Adipocyte (in vitro differentiated cells): ENCODE data around the gene CYP17A1.
A peak's percentile ranks its signal among the peaks of the same experiment; 100 is the strongest.

Source experiments
- DNase-seq: peaks from one replicate; pipeline ENCODE4 v3.0.0-alpha.2; 2015; ENCODE audit warnings: low read depth
- H3K27me3 ChIP-seq: replicated peaks from 2 replicates; pipeline ENCODE4 v1.7.0; 2013; ENCODE audit warnings: mild to moderate bottlenecking, low read length, moderate library complexity; ENCODE audit not compliant: control insufficient read depth, insufficient read depth
- H3K36me3 ChIP-seq: 2 replicates; pipeline ENCODE4 v1.7.0; 2013; ENCODE audit warnings: low read length, mild to moderate bottlenecking, moderate library complexity; ENCODE audit not compliant: control insufficient read depth, insufficient read depth, severe bottlenecking
- H3K4me1 ChIP-seq: 2 replicates; pipeline ENCODE4 v1.7.0; 2013; ENCODE audit warnings: mild to moderate bottlenecking, low read length, moderate library complexity; ENCODE audit not compliant: control insufficient read depth, insufficient read depth
- H3K4me3 ChIP-seq: 2 replicates; pipeline ENCODE4 v1.7.0; 2013; ENCODE audit warnings: mild to moderate bottlenecking, low read length, moderate library complexity
- H3K9ac ChIP-seq: 2 replicates; pipeline ENCODE4 v1.7.0; 2013; ENCODE audit warnings: mild to moderate bottlenecking, low read length, moderate library complexity
- H3K9me3 ChIP-seq: 2 replicates; pipeline ENCODE4 v1.7.0; 2013; ENCODE audit warnings: mild to moderate bottlenecking, low read length, moderate library complexity; ENCODE audit not compliant: control insufficient read depth

The CYP17A1 gene

GRCh38 chr10:102837230-102837721 is at the start of gene CYP17A1:
CYP17A1 (minus strand) TSS chr10:102837413; CDS start chr10:102837361, 52 bp downstream.
- Histone ChIP-seq H3K9ac (no peak within 1 kb of the TSS), H3K36me3 (no peaks in the 10 kb centered on the region), H3K4me1 (peaks cover 12% of the 10 kb centered on the region), H3K27me3 (peaks cover 17% of the 10 kb centered on the region), H3K4me3 (no peak within 1 kb of the TSS), H3K9me3 (peaks cover 13% of the 10 kb centered on the region)
- no peak for DNase-seq

- no peaks in the 10 kb centered on the region for H3K36me3 ChIP-seq
- peaks cover 9% of the 10 kb centered on the region for H3K4me1 ChIP-seq
- DNase-seq: peak; percentile 21
- H3K9ac ChIP-seq: no peak overlapping the region
- H3K27me3 ChIP-seq: no peaks in the 10 kb centered on the region
- H3K4me3 ChIP-seq: no peak overlapping the region
- no peaks in the 10 kb centered on the region for H3K9me3 ChIP-seq
Measured at GRCh38 chr10:102880256-102880655, 43.0 kb upstream of the CYP17A1 start.

GRCh38 chr10:102878629-102879028 is 41.4 kb upstream of the CYP17A1 start:
- Histone ChIP-seq H3K4me1 (peaks cover 9% of the 10 kb centered on the region), H3K27me3 (no peaks in the 10 kb centered on the region), H3K9ac (no peak overlapping the region), H3K9me3 (no peaks in the 10 kb centered on the region), H3K36me3 (no peaks in the 10 kb centered on the region), H3K4me3 (no peak overlapping the region)
- DNase-seq: no peak

DNA sequence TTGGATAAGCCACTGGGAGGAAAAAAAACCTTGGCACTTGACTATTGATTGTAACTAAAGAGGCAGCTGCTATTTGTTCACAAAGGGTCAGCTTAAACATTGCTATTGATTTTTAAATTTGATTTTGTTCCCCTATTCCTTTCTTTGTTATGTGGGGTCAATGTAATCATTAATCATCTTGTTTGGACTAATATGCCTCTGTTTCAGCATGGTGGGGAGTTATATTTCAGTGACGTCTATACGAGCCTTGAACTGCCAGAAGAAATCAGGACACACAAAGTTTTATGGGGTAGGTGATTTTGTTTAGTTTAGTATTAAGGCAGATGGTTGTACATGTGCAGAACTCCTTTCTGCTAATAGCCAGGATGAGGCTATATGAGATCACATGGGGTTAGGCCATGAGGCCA is 39.5 kb upstream of the CYP17A1 start:
- no peak overlapping the region for H3K9ac ChIP-seq
- DNase-seq: no peak
- H3K4me3 ChIP-seq: no peak overlapping the region
- peaks cover 9% of the 10 kb centered on the region for H3K4me1 ChIP-seq
- no peaks in the 10 kb centered on the region for H3K27me3 ChIP-seq
- H3K36me3 ChIP-seq: no peaks in the 10 kb centered on the region
- H3K9me3 ChIP-seq: no peaks in the 10 kb centered on the region

DNA sequence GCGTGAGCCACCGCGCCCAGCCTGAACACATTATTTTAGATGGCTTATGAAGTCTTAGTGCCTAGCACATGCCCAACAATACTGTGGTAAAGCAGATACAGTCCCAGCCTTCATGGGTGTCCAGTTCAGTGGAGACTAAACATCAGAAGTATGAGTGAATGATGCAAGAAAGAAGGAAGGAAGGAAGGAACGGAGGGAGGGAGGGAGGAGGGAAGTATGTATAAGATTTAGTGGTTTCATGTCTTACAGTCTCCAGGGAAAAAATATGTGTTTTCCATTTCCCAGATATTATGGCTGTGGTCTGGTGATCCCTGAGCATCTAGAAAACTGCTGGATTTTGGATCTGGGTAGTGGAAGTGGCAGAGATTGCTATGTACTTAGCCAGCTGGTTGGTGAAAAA is 35.0 kb upstream of the CYP17A1 start:
- peak; percentile 29 for DNase-seq
- no peaks in the 10 kb centered on the region for H3K36me3 ChIP-seq
- peaks cover 4% of the 10 kb centered on the region for H3K4me1 ChIP-seq
- no peak overlapping the region for H3K4me3 ChIP-seq
- H3K9me3 ChIP-seq: no peaks in the 10 kb centered on the region
- no peak overlapping the region for H3K9ac ChIP-seq
- peaks cover 8% of the 10 kb centered on the region for H3K27me3 ChIP-seq

GRCh38 chr10:102870221-102870620 is 33.0 kb upstream of the CYP17A1 start:
- H3K9me3 ChIP-seq: no peaks in the 10 kb centered on the region
- no peaks in the 10 kb centered on the region for H3K36me3 ChIP-seq
- H3K9ac ChIP-seq: no peak overlapping the region
- H3K4me1 ChIP-seq: peaks cover 4% of the 10 kb centered on the region
- H3K4me3 ChIP-seq: peak overlapping the region; percentile 76
- H3K27me3 ChIP-seq: peaks cover 8% of the 10 kb centered on the region
- DNase-seq: no peak

GRCh38 chr10:102869258-102870198 is 32.3 kb upstream of the CYP17A1 start, which contains the start of gene AS3MT:
AS3MT (plus strand) TSS chr10:102869470; CDS start chr10:102869593, 123 bp downstream.
- DNase-seq: peak; percentile 69
- peaks cover 8% of the 10 kb centered on the region for H3K27me3 ChIP-seq
- H3K36me3 ChIP-seq: peaks cover 3% of the 10 kb centered on the region
- H3K9ac ChIP-seq: peak within 1 kb of the TSS; percentile 76
- no peaks in the 10 kb centered on the region for H3K9me3 ChIP-seq
- H3K4me3 ChIP-seq: peak within 1 kb of the TSS; percentile 76
- peaks cover 4% of the 10 kb centered on the region for H3K4me1 ChIP-seq

- peaks cover 8% of the 10 kb centered on the region for H3K27me3 ChIP-seq
- H3K9me3 ChIP-seq: no peaks in the 10 kb centered on the region
- H3K9ac ChIP-seq: peak overlapping the region; percentile 34
- DNase-seq: peak; percentile 11
- H3K36me3 ChIP-seq: peaks cover 3% of the 10 kb centered on the region
- H3K4me3 ChIP-seq: peak overlapping the region; percentile 76
- peaks cover 4% of the 10 kb centered on the region for H3K4me1 ChIP-seq
Measured at GRCh38 chr10:102868911-102869257, 31.7 kb upstream of the CYP17A1 start.

GRCh38 chr10:102865620-102866019 is 28.4 kb upstream of the CYP17A1 start:
- Histone ChIP-seq H3K9me3 (no peaks in the 10 kb centered on the region), H3K4me3 (no peak overlapping the region), H3K4me1 (peaks cover 8% of the 10 kb centered on the region), H3K36me3 (peaks cover 20% of the 10 kb centered on the region), H3K27me3 (peaks cover 6% of the 10 kb centered on the region), H3K9ac (no peak overlapping the region)
- no peak for DNase-seq

DNA sequence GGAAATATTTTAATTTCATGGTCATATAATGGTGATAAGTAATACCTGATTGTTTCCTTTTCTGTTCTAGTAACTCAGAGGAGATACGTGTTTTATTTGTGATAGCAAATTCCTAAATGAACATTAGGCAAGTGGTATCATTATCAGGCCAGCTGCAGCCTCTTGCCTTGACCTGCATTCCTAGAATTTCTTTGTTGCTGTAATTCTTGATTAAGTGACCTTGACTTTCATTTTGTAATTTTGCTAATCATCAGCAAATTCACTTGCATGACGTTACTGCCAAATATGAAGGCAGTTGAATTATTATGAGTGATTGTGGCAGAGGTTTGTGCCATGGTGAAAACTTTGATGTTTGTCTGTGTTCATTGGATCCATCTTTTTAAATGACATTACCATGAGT is 26.4 kb upstream of the CYP17A1 start:
- DNase-seq: no peak
- H3K4me1 ChIP-seq: peaks cover 11% of the 10 kb centered on the region
- H3K9ac ChIP-seq: no peak overlapping the region
- H3K27me3 ChIP-seq: no peaks in the 10 kb centered on the region
- H3K36me3 ChIP-seq: peaks cover 23% of the 10 kb centered on the region
- H3K4me3 ChIP-seq: no peak overlapping the region
- H3K9me3 ChIP-seq: no peaks in the 10 kb centered on the region

DNA sequence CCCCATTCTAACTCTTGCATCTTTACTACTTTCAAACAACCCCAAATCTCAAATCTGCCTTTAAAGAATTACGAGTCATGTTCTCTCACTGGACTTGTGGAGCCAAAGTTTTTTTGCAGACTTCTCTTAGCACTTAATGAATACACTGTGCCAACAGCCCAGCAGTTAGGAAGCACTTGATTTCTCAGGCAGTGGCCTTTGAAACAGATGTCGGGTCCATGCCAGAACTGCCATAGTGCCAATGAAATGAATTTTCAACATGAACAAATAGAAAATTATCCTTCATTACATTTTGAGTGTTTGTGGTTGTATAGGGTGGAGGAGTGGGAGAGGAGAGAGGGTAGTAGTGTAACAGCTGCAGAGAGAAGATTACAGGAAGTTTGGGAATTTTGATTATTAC is 22.7 kb upstream of the CYP17A1 start:
- H3K9me3 ChIP-seq: no peaks in the 10 kb centered on the region
- H3K9ac ChIP-seq: no peak overlapping the region
- H3K4me3 ChIP-seq: no peak overlapping the region
- H3K36me3 ChIP-seq: peaks cover 23% of the 10 kb centered on the region
- no peak for DNase-seq
- peaks cover 22% of the 10 kb centered on the region for H3K4me1 ChIP-seq
- no peaks in the 10 kb centered on the region for H3K27me3 ChIP-seq
